Neutrophil (primary cell): ENCODE measurements around the gene PAM.
"Not testable (repeated sequence)": the region's sequence is repeated elsewhere in the genome, so short reads cannot be mapped to it uniquely, and the experiment has no call there.

Source experiments
- H3K27ac ChIP-seq: fragments of 200-600 bp; sonication (generic); 2 replicates; pipeline ENCODE4 v1.5.1; 2016; ENCODE audit warnings: mild to moderate bottlenecking, moderate library complexity
- H3K27me3 ChIP-seq: fragments of 200-600 bp; sonication (generic); 2 replicates; pipeline ENCODE4 v1.6.0; 2016; ENCODE audit warnings: mild to moderate bottlenecking
- H3K36me3 ChIP-seq: fragments of 200-600 bp; sonication (generic); 2 replicates; pipeline ENCODE4 v1.5.1; 2017
- H3K4me1 ChIP-seq, 2 experiments: fragments of 200-600 bp in 1 of 2; sonication (generic) in 1 of 2; 1 replicate in 1 of 2; 2 replicates in 1 of 2; pipeline versions ENCODE4 v1.5.1 to v1.6.1; 2013 to 2016; ENCODE audit warnings: low read depth in 1 of 2, low read length in 1 of 2, mild to moderate bottlenecking in 1 of 2, moderate library complexity in 1 of 2; ENCODE audit not compliant: control insufficient read depth in 1 of 2, insufficient read depth in 1 of 2
- H3K4me3 ChIP-seq, 2 experiments: fragments of 200-600 bp in 1 of 2; sonication (generic) in 1 of 2; 1 replicate in 1 of 2; 2 replicates in 1 of 2; pipeline ENCODE4 v1.5.1; 2013 to 2016; ENCODE audit warnings: low read depth in 1 of 2, low read length in 1 of 2, mild to moderate bottlenecking in 1 of 2, moderate library complexity in 1 of 2
- H3K9me3 ChIP-seq: fragments of 200-600 bp; sonication (generic); 2 replicates; pipeline ENCODE4 v1.5.1; 2016
- CTCF ChIP-seq: fragments of 200-600 bp; sonication (generic); IDR thresholded peaks from 2 replicates; pipeline ENCODE4 v1.5.1; 2016; ENCODE audit warnings: antibody characterized with exemption

PAM gene

GRCh38 chr5:102743900-102744299, 11.2 kb upstream of the PAM start:
- Histone ChIP-seq H3K27me3 (no peaks in the 10 kb centered on the region), H3K27ac (no peak overlapping the region), H3K4me1 (no peaks in the 10 kb centered on the region), H3K36me3 (no peaks in the 10 kb centered on the region), H3K4me3 (no peak overlapping the region), H3K9me3 (no peaks in the 10 kb centered on the region)
- no peak for TF ChIP-seq CTCF

DNA sequence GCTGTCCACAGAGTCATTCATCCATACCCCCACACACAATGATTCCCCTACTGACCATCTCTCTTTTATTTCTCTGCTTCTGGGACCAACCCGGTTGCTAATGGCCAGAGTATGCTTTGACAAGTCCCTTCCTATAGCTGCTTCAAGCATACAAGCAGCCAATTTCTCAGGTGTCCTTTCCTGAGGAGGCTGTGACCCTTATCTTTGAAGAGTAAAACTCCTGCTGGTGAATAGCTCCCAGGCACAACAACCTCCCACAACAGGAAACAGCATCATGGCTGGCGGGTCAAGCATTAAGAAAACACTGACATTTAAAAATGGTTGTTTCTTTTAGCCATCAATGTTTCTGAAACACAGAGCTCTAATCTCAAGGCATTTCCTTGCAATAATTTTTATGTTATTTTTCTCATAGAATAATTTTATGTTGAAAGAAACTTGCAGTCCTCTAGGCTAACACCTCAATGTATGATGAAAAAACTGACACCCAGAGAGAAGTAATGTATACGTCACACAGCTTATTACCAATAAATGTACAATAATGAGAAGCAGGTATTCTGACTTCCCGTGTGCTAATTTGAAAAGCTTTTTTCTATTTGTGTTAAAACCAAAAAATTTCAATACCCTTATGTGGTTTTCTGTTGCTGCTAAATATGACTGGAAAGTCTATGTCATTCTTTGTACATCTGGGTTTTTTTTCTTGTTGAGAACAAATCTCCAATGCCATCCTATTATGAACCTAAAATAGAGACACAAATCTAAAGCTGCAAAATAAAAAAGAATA, 7.5 kb upstream of the PAM start:
- H3K27ac ChIP-seq, result no peak overlapping the region
- no peaks in the 10 kb centered on the region for H3K9me3 ChIP-seq
- peaks cover 4% of the 10 kb centered on the region for H3K27me3 ChIP-seq
- H3K4me3 ChIP-seq, result no peak overlapping the region
- H3K4me1 ChIP-seq, result no peaks in the 10 kb centered on the region
- no peaks in the 10 kb centered on the region for H3K36me3 ChIP-seq
- no peak for TF ChIP-seq CTCF

DNA sequence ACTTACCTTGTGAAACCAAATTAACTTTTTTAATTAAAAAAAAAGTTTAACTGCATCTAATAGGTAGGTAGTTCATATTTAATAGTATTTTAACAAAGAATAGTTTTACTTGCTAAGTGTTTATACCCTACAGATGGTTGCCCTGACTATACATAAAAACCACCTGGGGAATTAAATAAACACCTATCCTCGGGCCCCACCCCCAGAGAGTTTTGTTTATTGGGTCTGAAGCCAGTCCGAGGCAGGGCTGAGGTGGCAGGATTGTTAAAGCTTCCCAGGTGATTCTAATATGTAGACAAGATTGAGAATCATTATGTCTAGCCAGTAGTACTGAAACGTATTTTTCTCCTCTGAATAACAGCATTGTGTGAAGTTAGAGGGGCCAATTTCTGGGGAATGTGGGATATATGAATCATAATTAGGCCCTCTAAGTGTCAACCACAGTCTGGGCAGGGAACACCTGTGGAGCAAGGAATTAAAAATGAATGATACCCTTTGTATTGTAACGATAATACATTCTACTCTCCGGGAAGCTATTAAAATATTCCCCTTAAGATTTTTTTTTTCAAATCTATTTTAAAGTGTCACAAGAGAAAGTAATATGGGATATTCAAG, 5.6 kb upstream of the PAM start:
- Histone ChIP-seq H3K36me3 (no peaks in the 10 kb centered on the region), H3K4me1 (peaks cover 7 to 8% of the 10 kb centered on the region in 2 experiments), H3K27ac (no peak overlapping the region), H3K4me3 (no peak overlapping the region), H3K27me3 (peaks cover 23% of the 10 kb centered on the region), H3K9me3 (no peaks in the 10 kb centered on the region)
- TF ChIP-seq CTCF, result no peak

- Histone ChIP-seq H3K27ac (no peak overlapping the region), H3K36me3 (no peaks in the 10 kb centered on the region), H3K4me3 (no peak overlapping the region), H3K4me1 (peaks cover 9 to 11% of the 10 kb centered on the region in 2 experiments), H3K27me3 (peaks cover 27% of the 10 kb centered on the region), H3K9me3 (no peaks in the 10 kb centered on the region)
- TF ChIP-seq CTCF, result no peak
Measured at GRCh38 chr5:102750151-102750834, 4.8 kb upstream of the PAM start.

- not testable (repeated sequence) for H3K27ac ChIP-seq, H3K36me3 ChIP-seq, H3K4me3 ChIP-seq, H3K9me3 ChIP-seq
- H3K27me3 ChIP-seq, result peaks cover 27% of the 10 kb centered on the region
- peaks cover 20 to 22% of the 10 kb centered on the region in 2 experiments for H3K4me1 ChIP-seq
Measured at GRCh38 chr5:102751903-102752376, 3.2 kb upstream of the PAM start.
